Measurements from ENCODE around the gene GIT2. TPM values are rescaled to one million over a fixed set of nuclear protein-coding genes. Genes with fewer than 3 reads are reported as not detected.

GIT2 gene
- total RNA-seq, 4 donors from 2014 or later = 55.0 to 107 (median 79.8) TPM

- no peak for TF ChIP-seq POLR2A (IDR thresholded peaks at IDR 0.05)
- TF ChIP-seq, protein P1, sequence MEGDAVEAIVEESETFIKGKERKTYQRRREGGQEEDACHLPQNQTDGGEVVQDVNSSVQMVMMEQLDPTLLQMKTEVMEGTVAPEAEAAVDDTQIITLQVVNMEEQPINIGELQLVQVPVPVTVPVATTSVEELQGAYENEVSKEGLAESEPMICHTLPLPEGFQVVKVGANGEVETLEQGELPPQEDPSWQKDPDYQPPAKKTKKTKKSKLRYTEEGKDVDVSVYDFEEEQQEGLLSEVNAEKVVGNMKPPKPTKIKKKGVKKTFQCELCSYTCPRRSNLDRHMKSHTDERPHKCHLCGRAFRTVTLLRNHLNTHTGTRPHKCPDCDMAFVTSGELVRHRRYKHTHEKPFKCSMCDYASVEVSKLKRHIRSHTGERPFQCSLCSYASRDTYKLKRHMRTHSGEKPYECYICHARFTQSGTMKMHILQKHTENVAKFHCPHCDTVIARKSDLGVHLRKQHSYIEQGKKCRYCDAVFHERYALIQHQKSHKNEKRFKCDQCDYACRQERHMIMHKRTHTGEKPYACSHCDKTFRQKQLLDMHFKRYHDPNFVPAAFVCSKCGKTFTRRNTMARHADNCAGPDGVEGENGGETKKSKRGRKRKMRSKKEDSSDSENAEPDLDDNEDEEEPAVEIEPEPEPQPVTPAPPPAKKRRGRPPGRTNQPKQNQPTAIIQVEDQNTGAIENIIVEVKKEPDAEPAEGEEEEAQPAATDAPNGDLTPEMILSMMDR (IDR thresholded peaks at IDR 0.05) = no peak
- no peak for DNase-seq
- no peak overlapping the region for H3K4me3 ChIP-seq
- peak overlapping the region in 3 of 4 donors; percentile 6 to 74 (median 37) for H3K27ac ChIP-seq
- H3K4me1 ChIP-seq = peaks cover 0 to 38% (median 7%) of the 10 kb centered on the region in 4 donors
- no peaks in the 10 kb centered on the region for H3K9me3 ChIP-seq
- no peaks in the 10 kb centered on the region for H3K27me3 ChIP-seq
- peaks cover 0 to 62% (median 0%) of the 10 kb centered on the region in 3 donors for H3K36me3 ChIP-seq
Measured at GRCh38 chr12:109947521-109947920, 48.6 kb downstream of the GIT2 start.

- H3K4me1 ChIP-seq = peaks cover 0 to 38% (median 5%) of the 10 kb centered on the region in 4 donors
- TF ChIP-seq, protein P1 (IDR thresholded peaks at IDR 0.05) = no peak
- TF ChIP-seq POLR2A (IDR thresholded peaks at IDR 0.05) = no peak
- H3K27me3 ChIP-seq = no peaks in the 10 kb centered on the region
- no peak overlapping the region for H3K4me3 ChIP-seq
- no peaks in the 10 kb centered on the region for H3K9me3 ChIP-seq
- peak overlapping the region; percentile 6 to 74 (median 24) for H3K27ac ChIP-seq
- DNase-seq = no peak
- peaks cover 0 to 56% (median 0%) of the 10 kb centered on the region in 3 donors for H3K36me3 ChIP-seq
Measured at GRCh38 chr12:109946913-109947312, 49.3 kb downstream of the GIT2 start.

- TF ChIP-seq POLR2A (IDR thresholded peaks at IDR 0.05) = no peak
- TF ChIP-seq, protein P1 (IDR thresholded peaks at IDR 0.05) = no peak
- no peak overlapping the region for H3K4me3 ChIP-seq
- DNase-seq = no peak
- peaks cover 0 to 52% (median 0%) of the 10 kb centered on the region in 3 donors for H3K36me3 ChIP-seq
- H3K9me3 ChIP-seq = no peaks in the 10 kb centered on the region
- no peaks in the 10 kb centered on the region for H3K27me3 ChIP-seq
- peaks cover 0 to 38% (median 5%) of the 10 kb centered on the region in 4 donors for H3K4me1 ChIP-seq
- peak overlapping the region in 3 of 4 donors; percentile 10 to 74 (median 37) for H3K27ac ChIP-seq
Measured at GRCh38 chr12:109946505-109946904, 49.7 kb downstream of the GIT2 start.

- DNase-seq = no peak
- Histone ChIP-seq H3K4me1 (peaks cover 0 to 32% (median 5%) of the 10 kb centered on the region in 4 donors), H3K36me3 (peaks cover 0 to 35% (median 0%) of the 10 kb centered on the region in 3 donors), H3K4me3 (no peak overlapping the region), H3K27me3 (no peaks in the 10 kb centered on the region), H3K9me3 (no peaks in the 10 kb centered on the region), H3K27ac (no peak overlapping the region)
- TF ChIP-seq POLR2A (IDR thresholded peaks at IDR 0.05) = no peak
- TF ChIP-seq, protein P1 (IDR thresholded peaks at IDR 0.05) = no peak
Measured at GRCh38 chr12:109944561-109945359, 51.4 kb downstream of the GIT2 start.

DNA sequence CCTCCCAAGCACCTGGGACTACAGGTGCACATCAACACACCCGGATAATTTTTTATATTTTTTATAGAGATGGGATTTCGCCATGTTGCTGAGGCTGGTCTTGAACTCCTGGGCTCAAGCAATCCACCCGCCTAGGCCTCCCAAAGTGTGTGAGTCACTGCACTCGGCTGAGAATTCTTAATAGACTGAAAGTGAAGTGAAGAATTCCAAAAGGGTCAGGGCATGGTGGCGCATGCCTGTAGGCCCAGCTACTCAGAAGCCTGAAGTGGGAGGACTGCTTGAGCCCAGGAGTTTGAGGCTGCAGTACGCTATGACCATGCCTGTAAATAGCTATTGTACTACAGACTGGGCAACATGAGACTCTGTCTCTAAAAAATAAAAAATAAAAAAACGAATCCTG lies 52.4 kb downstream of the GIT2 start:
- Histone ChIP-seq H3K4me1 (peaks cover 0 to 25% (median 5%) of the 10 kb centered on the region in 4 donors), H3K36me3 (peaks cover 0 to 35% (median 0%) of the 10 kb centered on the region in 3 donors), H3K9me3 (no peaks in the 10 kb centered on the region), H3K4me3 (no peak overlapping the region), H3K27me3 (no peaks in the 10 kb centered on the region), H3K27ac (no peak overlapping the region)
- DNase-seq = no peak
- TF ChIP-seq, protein P1 (IDR thresholded peaks at IDR 0.05) = no peak
- TF ChIP-seq POLR2A (IDR thresholded peaks at IDR 0.05) = no peak
